HG03442 (cell line): Measurements from ENCODE around the gene PRODH2.

Experiments
- ATAC-seq: cut with Tn5 transposase; IDR thresholded peaks from one replicate; pipeline ENCODE4 v1.9.1; 2021; ENCODE audit warnings: mild to moderate bottlenecking, moderate library complexity; ENCODE audit not compliant: unreplicated experiment

PRODH2 gene

DNA sequence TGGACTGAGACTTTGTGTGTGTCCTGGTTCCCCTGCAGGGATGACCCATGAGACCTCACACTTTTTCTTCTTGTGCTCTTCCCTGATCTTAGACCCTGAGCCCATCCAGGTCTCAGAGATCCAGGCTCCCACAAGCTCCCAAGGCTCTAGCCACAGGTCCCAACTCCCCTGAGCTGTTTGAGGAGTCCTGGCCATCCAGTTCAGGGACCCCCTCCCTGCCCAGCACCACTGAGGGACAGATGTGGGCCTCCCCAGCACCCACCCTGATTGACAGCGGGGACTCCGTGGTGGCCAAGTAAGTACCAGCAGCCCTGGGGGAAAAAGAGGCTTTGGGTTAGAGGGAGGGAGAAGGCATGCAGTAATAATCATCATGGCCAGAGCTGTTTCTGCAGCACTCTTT lies 52.9 kb downstream of the PRODH2 start:
- no peak for ATAC-seq

DNA sequence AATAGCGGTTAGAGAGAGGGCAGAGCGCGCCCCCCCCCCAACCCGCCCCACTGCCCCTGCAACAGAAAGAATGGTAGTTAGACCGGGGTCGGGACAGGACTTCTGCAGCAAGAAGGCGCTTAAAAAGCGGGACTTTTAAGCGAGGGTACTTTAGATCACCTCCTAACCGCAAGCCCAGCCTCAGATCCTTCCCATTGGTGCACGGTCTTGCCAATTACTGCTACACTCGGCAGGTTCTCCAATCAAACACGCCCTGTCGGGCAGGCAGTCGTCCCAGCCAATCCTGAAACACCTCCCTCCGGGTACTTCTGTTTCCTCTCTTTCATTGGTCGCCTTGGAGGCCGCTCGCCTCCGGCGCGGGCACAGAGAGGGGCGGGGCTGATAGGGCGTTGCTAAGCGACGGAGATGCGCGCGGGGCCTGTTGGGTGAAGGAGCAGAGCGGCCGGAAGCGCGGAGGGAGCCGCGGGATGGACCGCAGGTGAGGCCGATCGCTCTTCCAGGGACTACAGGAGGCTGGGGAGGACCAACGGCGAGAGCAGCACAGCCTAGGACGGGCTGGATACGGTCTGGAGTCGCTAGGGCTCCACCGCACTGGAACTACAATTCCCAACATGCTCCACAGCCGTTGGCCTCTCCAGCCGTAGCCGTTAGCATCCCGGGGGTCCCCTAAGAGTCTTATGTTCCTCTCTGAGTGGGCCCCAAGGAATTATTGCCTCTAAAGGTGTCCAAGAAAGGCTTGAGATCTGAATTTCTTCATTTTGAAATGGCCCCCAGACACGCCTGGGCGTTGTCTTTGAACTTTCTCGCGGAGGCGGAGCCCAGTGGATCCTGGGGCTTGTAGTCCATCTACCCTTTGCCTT lies 54.7 kb downstream of the PRODH2 start, which contains the start of gene PROSER3:
Gene PROSER3 (plus strand): TSS at position 428 of the 860 bp plus-strand sequence. CDS start 40 bp downstream, at position 468.
- peak; percentile 94 for ATAC-seq

DNA sequence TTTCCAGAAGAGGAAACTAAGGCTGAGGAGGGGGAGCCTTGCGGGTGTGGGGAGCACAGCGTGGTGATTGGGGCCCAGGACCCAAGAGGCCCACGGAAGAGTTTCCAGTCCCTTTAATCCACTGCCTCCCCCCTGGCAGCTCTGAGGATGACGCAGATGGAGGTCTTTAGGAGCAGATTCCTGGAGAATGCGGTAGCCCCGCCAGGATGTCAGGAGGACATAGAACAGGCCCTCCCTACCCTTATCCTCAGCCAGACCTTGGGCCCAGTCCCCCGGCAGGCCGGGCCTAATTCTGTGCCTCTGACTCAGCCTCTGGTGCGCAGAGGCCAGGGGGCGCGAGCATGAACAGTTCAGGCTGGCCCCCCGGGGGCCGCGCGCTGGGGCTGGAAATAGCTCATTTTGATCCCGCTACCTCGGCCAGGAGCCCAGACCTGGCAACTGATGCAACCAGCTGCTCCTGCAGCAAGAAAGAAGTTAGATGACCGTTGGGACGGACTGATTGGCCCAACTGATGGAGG lies 55.4 kb downstream of the PRODH2 start:
- ATAC-seq: no peak

DNA sequence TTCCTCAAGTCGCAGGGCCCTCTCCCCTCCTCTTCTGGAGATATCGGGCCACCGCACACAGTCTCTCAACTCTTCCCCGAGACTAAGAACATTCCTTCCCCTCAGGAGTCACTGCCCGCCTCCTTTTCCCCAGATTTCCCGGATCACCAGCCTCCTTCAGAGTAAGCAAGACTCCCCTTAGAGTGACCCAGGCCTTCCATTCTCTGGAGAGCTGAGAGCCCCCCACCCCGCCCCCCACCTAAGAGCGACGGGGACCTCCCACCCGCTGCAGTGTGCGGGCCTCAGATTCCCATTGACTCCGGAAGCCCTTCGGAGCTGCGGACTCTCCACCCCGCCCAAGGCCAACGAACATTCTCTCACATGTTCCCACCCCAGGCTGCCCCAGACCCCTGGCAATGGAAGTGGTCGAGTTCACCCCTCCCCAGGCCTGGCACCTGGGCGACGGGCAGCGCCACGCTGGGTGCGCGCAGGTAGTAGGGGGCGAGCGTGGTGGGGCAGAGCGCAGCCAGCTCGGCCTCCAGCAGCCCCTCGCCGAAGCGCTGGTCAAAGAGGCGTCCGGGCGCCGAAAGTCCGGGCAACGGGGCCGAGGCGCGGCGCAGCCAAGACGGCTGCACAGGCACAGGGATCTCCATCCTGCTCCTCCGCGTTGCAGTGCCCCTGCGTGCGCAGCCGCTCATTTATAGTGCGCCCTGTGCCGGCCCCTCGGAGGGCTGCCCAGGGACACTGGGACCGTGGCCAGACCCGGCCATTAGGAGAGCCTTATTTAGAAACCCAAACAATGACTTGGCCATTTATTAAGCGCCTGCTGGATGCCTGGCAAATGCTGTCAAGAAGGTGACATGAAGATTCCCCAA lies 56.0 kb downstream of the PRODH2 start, which contains the start of gene HSPB6:
Gene HSPB6 (minus strand): TSS at position 653 of the 854 bp plus-strand sequence. CDS start 21 bp downstream, at position 632.
- ATAC-seq: no peak

DNA sequence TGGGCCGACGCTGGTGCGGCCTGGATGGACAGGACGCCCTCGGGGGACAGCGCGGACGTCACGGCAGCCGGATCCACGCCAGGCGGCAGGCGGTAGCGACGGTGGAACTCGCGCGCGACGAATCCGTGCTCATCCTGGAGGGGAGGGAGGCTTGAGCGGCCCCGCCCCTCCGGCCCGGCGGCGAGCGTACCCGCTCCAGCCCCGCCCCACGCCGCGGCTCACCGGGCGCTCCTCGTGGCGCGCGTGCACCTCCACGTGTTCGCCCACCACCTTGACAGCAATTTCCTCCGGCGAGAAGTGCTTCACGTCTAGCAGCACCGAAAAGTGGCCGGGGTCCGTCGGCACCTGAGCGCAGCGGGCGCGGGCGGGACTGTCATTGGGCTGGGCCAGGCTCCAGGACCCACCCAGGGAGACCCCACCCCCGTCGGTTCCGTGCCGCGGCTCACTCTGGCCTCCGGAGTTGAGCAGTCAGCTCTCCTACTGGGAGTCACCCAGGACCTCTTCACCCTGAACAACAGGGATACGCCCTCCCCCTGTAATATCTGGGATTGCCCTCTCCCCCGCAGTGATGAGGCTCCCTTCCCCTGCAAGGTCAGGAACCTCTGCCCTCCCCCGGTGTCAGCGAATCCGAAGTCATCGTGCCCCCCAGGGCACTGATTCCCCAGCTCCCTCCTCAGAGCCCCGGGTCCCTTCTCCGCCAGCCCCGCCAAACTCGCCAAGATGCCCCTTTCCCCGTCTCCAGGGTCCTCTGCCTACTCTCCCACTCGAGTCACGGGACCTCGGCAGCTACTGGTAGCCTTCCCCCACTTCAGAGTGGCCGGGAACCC lies 56.9 kb downstream of the PRODH2 start:
- no peak for ATAC-seq

DNA sequence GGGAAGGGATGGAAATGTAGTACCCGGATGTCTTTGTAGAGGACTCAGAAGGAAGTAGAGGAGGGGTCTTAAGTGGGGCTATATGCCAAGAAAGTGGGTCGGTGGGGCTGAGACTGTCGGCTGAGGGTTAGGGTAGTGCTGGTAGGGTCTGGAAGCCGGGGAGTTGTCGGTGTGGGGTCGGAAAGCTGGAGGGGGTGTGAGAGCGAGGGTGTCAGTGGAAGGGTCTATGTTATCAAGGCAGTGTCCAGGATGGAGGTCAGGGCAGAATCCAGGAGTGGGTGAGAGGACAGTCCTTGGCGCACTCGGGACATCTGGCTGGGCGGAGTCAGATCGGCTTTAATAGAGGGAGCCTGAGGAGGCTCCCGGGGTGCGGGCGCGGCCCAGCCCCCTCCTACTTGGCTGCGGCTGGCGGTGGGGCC lies 57.5 kb downstream of the PRODH2 start:
- no peak for ATAC-seq

DNA sequence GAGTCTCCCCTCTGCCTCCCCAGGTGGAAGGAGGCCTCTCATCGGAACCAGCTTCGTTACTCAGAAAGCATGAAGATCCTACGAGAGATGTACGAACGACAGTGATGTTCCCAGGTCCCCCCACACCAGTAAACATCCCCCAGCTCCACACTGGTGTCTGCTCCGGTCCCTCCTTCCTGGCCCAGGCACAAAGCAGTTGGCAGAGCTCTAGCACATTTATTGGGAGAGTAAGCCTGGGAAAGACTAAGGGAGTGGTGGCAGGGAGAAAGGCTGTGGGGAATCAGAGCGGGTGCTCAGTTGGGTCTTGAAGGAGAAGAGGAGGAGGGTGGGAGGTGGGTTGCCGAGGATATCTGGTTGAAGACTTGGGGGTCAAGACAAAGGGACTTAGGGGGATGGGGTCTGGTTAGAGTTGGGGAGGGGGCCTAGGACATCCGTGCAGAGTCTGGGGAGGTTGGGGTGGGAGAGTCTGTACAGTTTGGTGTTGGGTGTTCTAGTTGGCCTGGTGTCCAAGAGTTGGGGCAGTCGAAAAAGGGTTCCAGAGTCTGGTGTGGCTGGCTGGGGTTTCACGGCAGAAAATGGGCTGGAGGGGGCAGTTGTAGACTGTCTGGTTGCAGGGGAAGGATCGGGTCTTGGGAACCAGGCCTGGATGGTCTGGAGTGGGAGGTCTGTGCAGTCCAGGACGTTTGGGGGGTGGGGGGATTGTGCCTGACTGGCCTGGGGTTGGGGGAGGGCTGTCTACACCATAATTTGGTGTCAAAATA lies 58.1 kb downstream of the PRODH2 start:
- ATAC-seq: no peak

DNA sequence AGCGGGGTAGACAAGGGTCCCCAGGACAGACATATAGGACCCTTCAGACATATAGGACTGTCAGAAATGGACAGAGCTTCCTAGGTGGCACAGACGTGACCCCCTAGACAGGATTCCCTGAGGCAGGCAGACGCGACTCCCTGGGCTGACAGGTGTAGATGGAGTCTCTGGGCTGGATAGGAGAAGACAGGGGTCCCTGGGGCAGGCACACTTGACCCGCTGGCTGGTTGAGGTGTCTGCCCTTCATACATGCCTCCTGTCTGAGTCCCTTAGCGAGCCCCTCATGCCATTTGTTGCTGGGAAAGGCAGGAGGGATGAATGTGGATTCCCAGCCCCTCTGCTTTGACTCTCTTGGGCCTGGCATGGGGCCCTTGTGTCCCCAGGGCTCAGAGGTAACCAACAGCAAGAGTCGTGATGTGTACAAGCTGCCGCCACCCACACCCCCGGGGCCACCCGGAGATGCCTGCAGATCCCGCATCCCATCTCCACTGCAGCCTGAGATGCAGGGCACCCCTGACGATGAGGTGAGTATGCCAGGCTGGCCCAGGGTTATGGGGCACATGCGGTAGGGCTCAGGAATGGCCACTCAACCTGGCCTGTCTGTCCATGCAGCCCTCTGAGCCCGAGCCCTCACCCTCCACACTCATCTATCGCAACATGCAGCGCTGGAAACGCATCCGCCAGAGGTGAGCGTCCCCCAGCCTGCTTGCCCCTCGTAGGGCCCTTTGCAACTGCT lies 58.8 kb downstream of the PRODH2 start:
- ATAC-seq: no peak

DNA sequence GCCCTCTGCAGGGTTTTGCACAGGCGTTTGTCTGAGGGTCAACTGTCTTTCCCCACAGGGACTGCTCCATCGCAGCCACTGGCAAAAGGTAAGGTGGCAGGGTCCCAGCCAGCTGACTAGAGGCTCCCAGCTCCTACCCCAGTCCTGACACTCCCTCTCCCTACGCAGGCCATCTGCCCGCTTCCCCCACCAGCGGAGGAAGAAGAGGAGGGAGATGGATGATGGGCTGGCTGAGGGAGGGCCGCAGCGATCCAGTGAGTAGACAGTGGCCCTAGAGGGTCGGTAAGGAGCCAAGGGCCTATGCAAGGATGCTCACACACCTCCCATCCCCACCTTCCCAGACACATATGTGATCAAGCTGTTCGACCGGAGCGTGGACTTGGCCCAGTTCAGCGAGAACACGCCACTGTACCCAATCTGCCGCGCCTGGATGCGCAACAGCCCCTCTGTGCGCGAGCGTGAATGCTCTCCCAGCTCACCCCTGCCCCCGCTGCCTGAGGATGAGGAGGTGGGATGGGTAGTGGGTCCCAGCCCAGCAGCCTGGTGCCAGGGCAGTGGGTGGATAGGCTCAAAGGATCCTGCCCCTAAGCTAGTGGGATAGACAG lies 59.8 kb downstream of the PRODH2 start:
- ATAC-seq: no peak

DNA sequence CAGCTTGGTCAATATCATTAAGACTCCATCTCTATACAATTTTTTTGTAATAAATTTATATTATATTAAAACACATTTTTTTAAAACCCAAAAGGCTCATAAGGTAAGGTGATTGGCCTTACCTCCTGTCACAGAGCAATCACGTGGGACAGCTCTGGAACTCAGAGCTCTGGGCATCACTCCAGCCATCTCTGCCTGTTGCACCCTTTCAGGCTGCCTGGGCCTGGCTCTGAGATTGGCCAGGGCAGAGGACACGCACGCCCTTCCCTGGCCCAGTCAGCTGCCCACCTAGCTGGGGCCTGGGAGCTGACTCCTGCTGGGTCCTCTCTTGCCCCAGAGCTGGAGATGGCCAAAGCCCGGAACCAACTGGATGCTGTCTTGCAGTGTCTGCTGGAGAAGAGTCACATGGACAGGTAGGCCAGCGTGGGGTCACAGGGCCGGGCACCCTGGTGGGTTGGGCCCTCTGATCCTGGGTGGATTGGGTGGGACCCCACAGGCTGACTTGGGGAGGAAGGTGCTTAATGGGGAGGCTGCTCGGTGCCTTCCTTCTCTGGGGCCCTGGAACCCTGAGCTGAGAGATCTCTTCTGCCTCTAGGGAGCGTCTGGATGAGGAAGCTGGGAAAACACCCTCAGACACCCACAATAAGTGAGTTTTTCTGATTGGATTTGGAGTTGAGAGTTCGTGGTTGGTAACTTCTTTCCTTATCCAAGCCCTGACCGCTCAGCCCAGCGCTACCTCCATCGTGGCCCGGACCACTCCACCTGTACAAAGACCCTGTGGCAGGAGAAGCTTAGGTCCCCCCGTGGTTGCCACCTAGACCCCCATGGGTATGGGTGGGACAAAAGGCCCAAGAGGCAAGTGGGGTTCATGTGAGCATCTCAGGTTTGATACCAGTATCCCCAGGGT lies 60.6 kb downstream of the PRODH2 start:
- ATAC-seq: no peak

DNA sequence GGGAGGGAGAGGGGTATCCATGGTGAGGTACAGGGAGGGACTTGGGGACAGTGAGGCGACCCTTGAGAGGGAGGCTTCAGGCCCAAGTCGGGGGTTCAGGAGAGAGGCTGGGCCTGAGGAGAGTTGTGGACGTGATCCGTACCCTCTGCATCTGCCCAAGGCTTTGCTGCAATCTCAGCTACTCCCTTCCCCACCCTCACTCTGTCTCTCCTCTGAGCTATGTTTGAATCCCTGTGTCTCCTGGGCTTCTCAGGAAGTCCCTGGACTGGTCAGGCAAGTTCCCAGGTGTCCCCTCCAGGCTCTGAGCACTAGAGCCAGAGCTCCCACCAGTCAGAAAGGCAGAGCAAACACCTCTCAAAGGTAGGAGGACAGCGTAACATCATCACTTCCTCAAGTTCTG lies 62.5 kb downstream of the PRODH2 start:
- no peak for ATAC-seq
